SK-N-MC (cell line): ENCODE data around the gene DST.

Source experiments
- DNase-seq: peaks from one replicate; pipeline ENCODE4 v3.0.0-alpha.2; 2011; ENCODE audit warnings: low read depth, low spot score
- H3K27ac ChIP-seq: fragments of 200-600 bp; sonication (generic); 2 replicates; pipeline ENCODE4 v1.5.1; 2016; ENCODE audit warnings: mixed run types
- H3K36me3 ChIP-seq: fragments of 200-600 bp; sonication (generic); 2 replicates; pipeline ENCODE4 v1.6.1; 2017; ENCODE audit warnings: antibody characterized with exemption, low read length, mixed read lengths; ENCODE audit not compliant: insufficient read depth
- H3K4me3 ChIP-seq: fragments of 200-600 bp; sonication (generic); 2 replicates; pipeline ENCODE4 v1.5.1; 2016
- H3K9ac ChIP-seq: fragments of 200-600 bp; sonication (generic); 2 replicates; pipeline ENCODE4 v1.8.0; 2017; ENCODE audit warnings: mixed run types, mixed read lengths; ENCODE audit not compliant: insufficient read length
- H3K9me3 ChIP-seq: fragments of 200-600 bp; sonication (generic); 2 replicates; pipeline ENCODE4 v1.6.1; 2017; ENCODE audit warnings: low read depth, mild to moderate bottlenecking, antibody characterized with exemption, low read length, moderate library complexity, mixed read lengths
- EZH2 ChIP-seq: fragments of 200-600 bp; sonication (generic); IDR thresholded peaks from one replicate; pipeline ENCODE4 v1.6.1; 2017; ENCODE audit warnings: antibody characterized with exemption
- FOXP2 ChIP-seq: optimal IDR thresholded peaks from 2 replicates; pipeline ENCODE3; 2011; ENCODE audit warnings: mild to moderate bottlenecking, moderate library complexity; ENCODE audit not compliant: insufficient read depth; ENCODE audit errors: extremely low read length, control extremely low read depth
- POLR2AphosphoS5 ChIP-seq: IDR thresholded peaks from 2 replicates; pipeline ENCODE4 v1.6.1; 2012; ENCODE audit warnings: mild to moderate bottlenecking, low read depth, low read length, borderline replicate concordance

DST gene

DNA sequence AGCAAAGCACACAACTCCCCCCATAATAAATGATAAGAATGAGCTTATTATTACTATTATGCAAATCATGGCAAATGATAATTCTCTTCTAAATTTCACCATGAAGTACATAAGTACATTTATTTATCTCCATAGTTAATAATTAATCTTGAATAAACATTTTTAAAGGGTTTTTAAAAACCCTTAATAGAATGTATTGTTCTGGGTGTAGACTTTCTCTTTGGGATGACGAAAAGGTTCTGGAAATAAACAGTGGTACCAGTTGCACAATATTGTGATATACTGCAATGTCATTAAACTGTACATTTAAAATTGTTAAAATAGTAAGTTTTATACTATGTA lies 18.0 kb downstream of the DST start:
- TF ChIP-seq POLR2AphosphoS5, result no peak
- TF ChIP-seq FOXP2, result no peak
- TF ChIP-seq EZH2, result no peak
- Histone ChIP-seq H3K4me3 (no peak overlapping the region), H3K9me3 (no peaks in the 10 kb centered on the region), H3K36me3 (peaks cover 8% of the 10 kb centered on the region), H3K9ac (no peak overlapping the region), H3K27ac (no peak overlapping the region)
- DNase-seq, result no peak

DNA sequence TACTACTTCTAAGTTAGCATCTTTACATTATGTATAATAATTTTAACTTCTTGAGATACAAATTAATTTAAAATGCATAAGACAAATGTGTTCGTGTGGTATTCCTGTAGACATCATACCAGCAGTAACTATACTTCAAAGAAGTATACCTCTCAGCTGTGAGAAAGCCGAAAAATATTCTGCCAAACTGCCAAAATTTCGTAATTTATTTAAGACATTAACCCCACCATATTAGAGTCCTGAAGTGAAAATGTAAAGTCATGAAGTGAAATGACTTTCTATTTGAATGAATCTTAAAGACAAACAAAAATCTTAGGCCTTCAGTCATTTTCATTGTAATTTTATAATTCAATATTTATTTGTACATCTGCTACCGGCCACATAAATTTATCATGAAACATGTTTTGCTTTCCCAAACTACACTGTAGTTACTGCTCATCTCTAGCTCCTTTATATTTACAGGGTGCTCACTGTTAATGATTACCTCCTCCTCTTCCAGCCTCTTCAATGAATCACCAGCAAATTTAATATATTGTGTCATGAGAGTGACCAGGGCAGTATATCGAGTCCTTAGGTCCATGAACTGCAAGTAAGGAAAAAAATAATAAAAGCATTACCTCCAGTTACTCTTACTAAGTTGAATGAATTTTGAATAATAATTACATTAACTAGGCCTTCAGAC lies 18.5 kb downstream of the DST start:
- TF ChIP-seq EZH2 (no peak), FOXP2 (no peak)
- Histone ChIP-seq H3K4me3 (no peak overlapping the region), H3K27ac (no peak overlapping the region), H3K9me3 (no peaks in the 10 kb centered on the region), H3K9ac (no peak overlapping the region), H3K36me3 (peaks cover 8% of the 10 kb centered on the region)
- DNase-seq, result no peak

DNA sequence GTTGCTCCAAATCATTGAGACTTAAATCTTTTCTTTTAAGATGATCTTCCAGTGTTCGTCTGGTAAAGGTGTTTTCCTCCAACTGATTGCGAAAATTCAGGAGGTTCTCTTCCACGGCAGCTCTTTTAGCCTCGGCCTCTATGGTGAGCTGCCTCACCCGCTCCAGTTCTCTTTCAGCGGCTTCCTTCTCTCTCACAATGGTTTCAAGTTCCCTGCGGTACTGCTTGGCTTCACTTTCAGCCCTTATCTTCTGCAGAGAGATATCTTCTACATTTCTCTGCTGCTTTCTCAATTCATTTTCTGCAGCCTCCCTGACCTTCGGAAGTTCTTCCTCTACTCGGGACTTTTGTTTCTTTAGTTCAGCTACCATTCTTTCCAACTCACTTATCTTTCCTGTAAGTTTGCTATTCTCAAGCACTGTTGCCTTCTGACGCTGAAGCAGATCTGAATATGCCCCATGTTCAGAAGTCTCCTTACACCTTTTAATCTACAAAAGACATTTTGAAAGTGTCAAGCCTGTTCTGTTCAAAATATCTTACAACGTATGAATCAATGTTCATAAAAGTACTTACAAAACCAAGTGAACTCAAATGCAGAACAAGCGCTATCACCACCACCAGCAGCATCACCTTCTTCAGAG lies 22.3 kb downstream of the DST start:
- Histone ChIP-seq H3K36me3 (peaks cover 17% of the 10 kb centered on the region), H3K9ac (no peak overlapping the region), H3K9me3 (no peaks in the 10 kb centered on the region), H3K27ac (no peak overlapping the region), H3K4me3 (no peak overlapping the region)
- no peak for TF ChIP-seq FOXP2
- no peak for TF ChIP-seq EZH2
- no peak for TF ChIP-seq POLR2AphosphoS5
- DNase-seq, result no peak

DNA sequence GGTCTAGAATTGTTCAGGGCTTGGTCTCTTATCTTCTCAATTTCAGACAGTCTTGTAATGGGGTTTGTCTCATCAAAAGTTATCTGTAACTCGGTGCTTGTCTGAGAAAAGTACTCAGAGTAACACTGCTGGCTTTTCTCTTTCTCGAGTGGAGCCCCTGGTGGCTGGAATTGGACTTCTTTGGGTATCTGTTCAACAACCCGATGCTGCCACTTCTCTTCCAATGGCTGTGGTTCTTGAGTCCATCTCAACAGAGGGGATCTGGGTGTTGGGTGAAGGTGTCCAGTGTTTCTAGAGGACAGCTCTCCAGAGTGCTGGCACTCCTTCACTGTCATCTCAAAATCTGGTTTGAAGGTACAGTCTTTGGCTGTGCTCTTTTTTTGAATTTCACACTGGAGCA lies 24.6 kb downstream of the DST start:
- Histone ChIP-seq H3K27ac (no peak overlapping the region), H3K9me3 (no peaks in the 10 kb centered on the region), H3K9ac (no peak overlapping the region), H3K4me3 (no peak overlapping the region), H3K36me3 (peaks cover 8% of the 10 kb centered on the region; the same call in 1 of the 2 replicates)
- DNase-seq, result no peak
- TF ChIP-seq EZH2, result no peak
- no peak for TF ChIP-seq FOXP2
- TF ChIP-seq POLR2AphosphoS5, result no peak

DNA sequence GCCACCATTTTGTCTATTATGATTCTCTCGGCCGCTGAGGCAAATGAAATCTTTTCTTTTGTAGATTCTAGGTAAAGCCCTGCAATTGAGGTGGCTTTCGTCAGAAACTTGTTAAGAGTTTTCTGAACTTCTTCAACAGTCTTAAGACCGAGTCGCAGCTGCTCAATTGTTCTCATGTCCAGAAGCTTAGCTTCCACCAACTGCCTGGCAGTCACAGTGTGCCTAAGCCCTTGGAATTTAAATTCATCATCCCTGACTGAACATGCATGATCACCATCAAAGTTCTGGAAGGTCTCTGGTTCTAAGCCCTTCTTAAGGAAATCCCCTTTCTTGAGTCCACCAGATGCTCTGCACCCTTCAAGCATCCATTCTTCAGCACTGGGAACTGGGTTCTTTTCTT lies 25.7 kb downstream of the DST start:
- DNase-seq, result no peak
- TF ChIP-seq POLR2AphosphoS5 (no peak), EZH2 (no peak), FOXP2 (no peak)
- no peak overlapping the region for H3K9ac ChIP-seq
- H3K4me3 ChIP-seq, result no peak overlapping the region
- H3K9me3 ChIP-seq, result no peaks in the 10 kb centered on the region
- H3K27ac ChIP-seq, result no peak overlapping the region
- H3K36me3 ChIP-seq, result peaks cover 8% of the 10 kb centered on the region; the same call in 1 of the 2 replicates

DNA sequence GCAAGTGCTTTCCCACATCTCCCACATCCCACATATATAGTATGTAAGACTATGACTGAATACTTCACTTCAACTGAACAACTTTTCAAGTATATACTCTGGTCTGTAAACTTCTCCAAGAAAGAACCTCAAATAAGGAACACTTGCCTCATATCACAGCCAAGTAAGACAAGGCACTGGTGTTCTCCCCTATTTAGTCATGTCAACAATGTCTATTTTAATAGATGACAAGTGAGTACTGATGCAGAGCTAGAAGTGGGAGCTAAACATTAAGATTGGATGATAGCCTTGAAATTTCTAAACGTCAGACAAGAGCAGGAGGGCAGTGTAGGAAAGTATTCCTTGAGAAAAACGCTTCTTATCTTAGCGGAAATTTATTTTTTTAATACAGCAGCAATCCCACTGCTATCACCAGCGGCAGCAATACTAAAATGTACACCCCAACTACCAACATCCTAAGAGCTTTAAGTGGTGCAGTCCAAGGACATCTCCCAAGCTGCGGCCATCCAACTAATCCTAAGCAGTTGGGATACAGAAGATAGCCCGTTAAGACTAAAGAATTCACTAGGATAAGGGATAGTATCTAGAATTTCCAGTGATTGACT lies 29.3 kb downstream of the DST start:
- TF ChIP-seq POLR2AphosphoS5 (no peak), EZH2 (no peak), FOXP2 (no peak)
- Histone ChIP-seq H3K27ac (no peak overlapping the region), H3K4me3 (no peak overlapping the region), H3K36me3 (0 out of 2 replicates have a peak, but pooled peaks cover 5% of the 10 kb centered on the region), H3K9me3 (no peaks in the 10 kb centered on the region), H3K9ac (no peak overlapping the region)
- no peak for DNase-seq

DNA sequence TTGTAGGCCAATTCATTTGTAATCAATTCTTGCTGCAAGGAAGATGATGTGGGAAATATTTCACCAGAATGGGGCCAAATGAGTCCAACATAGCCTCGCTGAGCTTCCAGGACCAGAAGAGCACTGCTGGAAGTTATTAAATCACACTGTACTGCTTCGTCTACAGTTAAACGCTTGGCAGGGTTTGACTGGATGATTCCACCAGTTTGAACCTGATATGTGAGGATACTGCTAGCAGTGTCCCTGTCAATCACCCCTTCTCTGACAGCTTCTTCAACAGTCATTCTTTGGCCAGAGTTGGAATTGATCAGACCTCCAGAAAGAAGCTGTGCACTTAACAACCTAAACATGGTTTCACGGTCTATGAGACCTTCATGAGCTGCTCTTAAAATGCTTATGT lies 34.4 kb downstream of the DST start:
- no peak for TF ChIP-seq FOXP2
- no peak for TF ChIP-seq POLR2AphosphoS5
- no peak overlapping the region for H3K9ac ChIP-seq
- H3K36me3 ChIP-seq, result no peaks in the 10 kb centered on the region
- no peak overlapping the region for H3K4me3 ChIP-seq
- H3K9me3 ChIP-seq, result no peaks in the 10 kb centered on the region
- no peak for DNase-seq
- H3K27ac ChIP-seq, result no peak overlapping the region

DNA sequence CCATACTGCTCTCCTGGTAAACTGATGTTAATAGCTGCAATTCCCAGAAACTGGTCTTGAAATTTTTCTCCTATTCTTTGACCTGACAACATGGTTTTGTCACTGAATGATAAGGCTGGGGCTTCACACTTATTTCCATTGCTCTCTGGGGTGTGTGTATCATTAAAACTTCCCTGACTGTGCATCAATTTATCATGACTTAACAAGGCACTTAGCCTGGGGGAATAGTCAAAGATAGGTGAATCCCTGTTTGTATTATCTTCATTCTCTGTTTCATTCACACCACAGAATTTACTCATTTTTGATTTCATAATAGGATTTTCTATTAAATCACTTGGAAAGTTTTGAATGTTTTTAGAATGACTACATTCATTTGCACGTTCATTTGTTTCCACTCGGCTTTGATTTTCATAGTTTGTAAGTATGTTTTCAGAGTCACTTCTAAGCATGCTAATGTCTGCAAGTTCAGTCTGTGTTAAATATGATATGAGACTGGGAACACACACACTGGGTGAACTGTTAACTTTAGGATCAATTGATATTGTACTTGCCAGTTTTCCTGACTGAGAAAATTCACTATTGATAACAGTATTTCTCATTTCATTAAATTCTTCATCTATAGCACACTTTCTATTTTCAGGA lies 35.5 kb downstream of the DST start:
- no peak overlapping the region for H3K27ac ChIP-seq
- no peaks in the 10 kb centered on the region for H3K9me3 ChIP-seq
- no peak for DNase-seq
- H3K36me3 ChIP-seq, result no peaks in the 10 kb centered on the region
- H3K9ac ChIP-seq, result no peak overlapping the region
- H3K4me3 ChIP-seq, result no peak overlapping the region
- no peak for TF ChIP-seq POLR2AphosphoS5
- no peak for TF ChIP-seq EZH2
- no peak for TF ChIP-seq FOXP2
